WI38 (cell line): ENCODE measurements around the gene POLE.

Experiments used
- H3K4me3 ChIP-seq: 2 replicates; pipeline ENCODE4 v1.5.1; 2011; ENCODE audit warnings: low read depth, mild to moderate bottlenecking, control low read depth, low read length
- CTCF ChIP-seq: IDR thresholded peaks from 2 replicates; pipeline ENCODE4 v1.5.1; 2012; ENCODE audit warnings: low read depth, mild to moderate bottlenecking, control low read depth, low read length

The POLE gene

DNA sequence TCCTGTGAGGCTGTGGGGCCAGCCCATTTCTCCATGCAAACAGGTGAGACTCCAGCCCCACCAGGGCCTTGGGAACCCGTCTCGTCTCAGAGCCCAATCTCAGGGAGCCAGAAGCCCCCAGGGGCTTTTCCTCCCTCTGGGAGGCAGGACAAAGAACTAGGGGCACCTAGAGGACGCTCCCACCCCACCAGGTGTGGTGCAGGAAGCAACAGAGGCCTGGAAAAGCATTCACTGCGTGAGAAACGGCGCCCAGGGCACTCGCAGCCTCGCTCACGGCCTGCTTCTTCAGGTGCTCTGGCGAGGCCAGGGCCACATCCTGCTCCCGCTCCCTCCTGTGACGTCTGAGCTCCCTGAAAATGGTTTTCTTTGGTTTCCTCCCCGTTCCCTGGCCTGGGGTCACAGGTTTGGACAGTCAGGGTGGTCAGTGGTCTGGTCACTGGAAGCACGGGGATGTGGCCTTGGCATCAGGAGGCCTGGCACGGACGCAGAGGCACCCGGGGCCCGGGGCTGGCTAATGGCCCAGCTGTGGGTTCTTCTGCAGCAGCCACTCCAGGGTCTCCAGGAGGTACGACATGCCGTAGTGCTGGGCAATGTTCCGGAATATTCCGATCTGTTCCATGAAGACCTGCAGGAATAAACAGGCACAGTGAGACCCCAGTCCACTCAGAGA is 62.8 kb downstream of the POLE start:
- H3K4me3 ChIP-seq: no peak overlapping the region
- TF ChIP-seq CTCF: no peak

- no peak for TF ChIP-seq CTCF
- H3K4me3 ChIP-seq: no peak overlapping the region
Observed at GRCh38 chr12:132623072-132623869, 63.9 kb downstream of the POLE start.

DNA sequence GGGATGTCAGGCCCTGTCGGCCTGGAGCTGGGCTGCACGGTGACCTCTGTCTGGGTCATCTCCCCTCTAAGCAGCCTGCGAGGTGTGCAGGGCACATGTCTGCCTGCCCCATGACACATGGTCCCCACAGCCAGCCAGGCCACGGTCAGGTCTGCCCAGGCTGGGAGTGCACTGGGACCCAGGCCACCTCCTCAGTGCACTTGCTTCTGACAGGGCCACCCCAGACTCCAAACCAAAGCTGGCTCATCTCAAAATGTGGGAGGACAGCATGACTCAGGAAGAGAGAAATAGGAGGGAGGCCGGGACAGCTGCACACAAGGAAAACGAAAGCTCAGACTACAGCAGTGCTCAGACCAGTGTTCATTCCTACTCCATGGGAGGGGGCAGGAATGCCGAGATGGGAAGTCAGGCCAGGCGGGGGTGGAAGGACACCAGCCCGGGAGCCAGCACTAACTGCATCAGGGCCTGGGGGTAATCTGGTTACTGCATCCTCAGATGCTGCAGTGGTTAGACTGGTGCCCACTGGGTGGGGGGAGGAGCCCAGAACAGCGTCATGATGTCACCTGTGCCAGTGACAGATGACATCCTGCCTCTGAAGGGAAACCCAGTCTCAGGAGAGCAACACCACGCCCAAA is 64.6 kb downstream of the POLE start:
- H3K4me3 ChIP-seq: no peak overlapping the region
- TF ChIP-seq CTCF: no peak

- TF ChIP-seq CTCF: no peak
- H3K4me3 ChIP-seq: no peak overlapping the region
Observed at GRCh38 chr12:132621657-132622435, 65.3 kb downstream of the POLE start.

DNA sequence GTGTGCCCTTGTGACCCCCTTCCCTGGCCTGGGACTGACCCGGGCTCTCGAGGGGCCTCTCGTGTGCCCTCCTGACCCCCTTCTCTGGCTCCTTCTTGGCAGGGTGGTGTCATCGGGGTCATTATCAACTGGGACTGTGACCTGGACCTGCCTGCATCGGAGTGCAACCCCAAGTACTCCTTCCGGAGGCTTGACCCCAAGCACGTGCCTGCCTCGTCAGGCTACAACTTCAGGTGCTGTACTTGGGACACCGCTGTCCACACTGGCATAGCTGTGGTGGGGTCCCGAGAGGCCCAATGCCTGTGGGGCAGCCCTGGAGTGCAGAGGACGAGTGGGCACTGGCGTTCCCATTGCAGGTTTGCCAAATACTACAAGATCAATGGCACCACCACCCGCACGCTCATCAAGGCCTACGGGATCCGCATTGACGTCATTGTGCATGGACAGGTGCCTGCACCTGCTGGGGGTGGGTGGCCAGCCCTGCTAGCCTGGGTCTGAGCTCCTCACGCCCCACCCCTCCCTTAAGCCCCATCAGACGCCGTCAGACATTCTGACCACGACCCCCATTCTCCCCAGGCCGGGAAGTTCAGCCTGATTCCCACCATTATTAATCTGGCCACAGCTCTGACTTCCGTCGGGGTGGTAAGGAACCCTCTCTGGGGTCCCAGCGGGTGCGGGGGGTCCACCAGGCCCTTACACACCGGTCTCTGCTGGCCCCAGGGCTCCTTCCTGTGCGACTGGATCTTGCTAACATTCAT is 66.1 kb downstream of the POLE start:
- TF ChIP-seq CTCF: no peak
- H3K4me3 ChIP-seq: no peak overlapping the region

DNA sequence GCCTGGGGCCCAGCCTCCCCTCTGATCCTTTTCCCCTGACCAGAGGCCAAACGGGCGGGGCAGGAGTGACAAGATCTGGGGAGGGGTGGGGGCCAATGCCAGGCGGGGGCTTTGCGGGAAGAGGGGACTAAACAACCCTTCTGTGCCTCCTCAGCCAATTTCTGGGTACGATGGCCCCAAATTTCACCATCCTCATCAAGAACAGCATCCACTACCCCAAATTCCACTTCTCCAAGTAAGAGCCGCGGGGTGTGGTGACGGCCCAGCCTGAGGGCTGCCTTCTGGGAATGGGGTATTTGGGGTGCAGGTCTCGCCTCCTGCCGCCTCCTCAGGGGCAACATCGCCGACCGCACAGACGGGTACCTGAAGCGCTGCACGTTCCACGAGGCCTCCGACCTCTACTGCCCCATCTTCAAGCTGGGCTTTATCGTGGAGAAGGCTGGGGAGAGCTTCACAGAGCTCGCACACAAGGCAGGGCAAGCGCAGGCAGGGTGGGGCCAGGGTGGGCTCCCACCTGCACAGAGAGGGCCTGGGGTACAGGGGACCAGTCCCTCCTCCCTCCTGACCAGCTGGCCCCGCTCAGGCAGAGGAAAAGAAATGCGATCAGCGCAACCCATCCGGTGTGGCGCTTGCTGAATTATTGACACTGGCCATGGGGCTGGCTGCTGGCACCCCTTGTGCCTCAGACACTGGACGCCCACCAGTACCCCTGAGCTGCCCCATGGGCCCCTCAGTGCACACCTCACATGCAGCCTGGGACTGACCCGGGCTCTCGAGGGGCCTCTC is 66.8 kb downstream of the POLE start:
- TF ChIP-seq CTCF: no peak
- H3K4me3 ChIP-seq: no peak overlapping the region
